Hepatocyte (in vitro differentiated cells): ENCODE measurements around the gene PPFIBP2.

ENCODE experiments used
- CTCF ChIP-seq: fragments of 200-600 bp; sonication (generic); IDR thresholded peaks from 2 replicates; pipeline ENCODE4 v1.5.1; 2016; ENCODE audit warnings: antibody characterized with exemption, mild to moderate bottlenecking; ENCODE audit not compliant: poor library complexity
- EZH2phosphoT487 ChIP-seq: fragments of 200-600 bp; sonication (generic); IDR thresholded peaks from one replicate; pipeline ENCODE4 v1.6.1; 2018; ENCODE audit warnings: antibody characterized with exemption, mild to moderate bottlenecking, low read depth, moderate library complexity; ENCODE audit not compliant: unreplicated experiment, severe bottlenecking

GRCh38 chr11:7657306-7658025 is 143.7 kb downstream of the PPFIBP2 start:
- TF ChIP-seq CTCF (peak; percentile 53), EZH2phosphoT487 (no peak)
